BJ (cell line): ENCODE measurements around the gene FHAD1. TPM values are rescaled to one million over a fixed set of nuclear protein-coding genes. Genes with fewer than 3 reads are reported as not detected.

Source experiments
- CTCF ChIA-PET: fragments of 350-600 bp; formaldehyde crosslinking; extraction: SDS; loops from one replicate; lab custom pipeline; 2021; ENCODE audit warnings: antibody characterized with exemption, inconsistent platforms; lab: Yijun Ruan, JAX
- POLR2A ChIA-PET: fragments of 300-600 bp; sonication (Branson Sonifier 250); formaldehyde crosslinking; extraction: SDS; loops from one replicate; lab custom pipeline; 2021; ENCODE audit warnings: antibody characterized with exemption; lab: Charles Lee
- DNase-seq: peaks from one replicate; pipeline ENCODE4 v3.0.0-alpha.2; 2011; ENCODE audit warnings: low read depth
- H3K27me3 ChIP-seq: 2 replicates; pipeline ENCODE4 v1.6.0; 2011; ENCODE audit warnings: low read length; ENCODE audit not compliant: control insufficient read depth, insufficient read depth
- H3K36me3 ChIP-seq: 2 replicates; pipeline ENCODE4 v1.5.1; 2011; ENCODE audit warnings: low read length; ENCODE audit not compliant: control insufficient read depth, insufficient read depth
- H3K4me3 ChIP-seq: 2 replicates; pipeline ENCODE4 v1.5.1; 2011; ENCODE audit warnings: low read depth, mild to moderate bottlenecking, control low read depth, low read length
- polyA plus RNA-seq: library from polyadenylated mRNA; depleted of rRNA; stranded (reverse); fragments of >200 nt; gene quantifications from 2 replicates; pipeline ENCODE4 v1.2.3, GENCODE V29; 2011
- TF ChIP-seq, protein P1 (sequence below): IDR thresholded peaks from 2 replicates; pipeline ENCODE4 v1.5.1; 2011; ENCODE audit warnings: low read depth, mild to moderate bottlenecking, control low read depth, inconsistent platforms, low read length, moderate library complexity; ENCODE audit not compliant: insufficient read depth

The FHAD1 gene
- polyA plus RNA-seq, 1 experiment, result not detected

DNA sequence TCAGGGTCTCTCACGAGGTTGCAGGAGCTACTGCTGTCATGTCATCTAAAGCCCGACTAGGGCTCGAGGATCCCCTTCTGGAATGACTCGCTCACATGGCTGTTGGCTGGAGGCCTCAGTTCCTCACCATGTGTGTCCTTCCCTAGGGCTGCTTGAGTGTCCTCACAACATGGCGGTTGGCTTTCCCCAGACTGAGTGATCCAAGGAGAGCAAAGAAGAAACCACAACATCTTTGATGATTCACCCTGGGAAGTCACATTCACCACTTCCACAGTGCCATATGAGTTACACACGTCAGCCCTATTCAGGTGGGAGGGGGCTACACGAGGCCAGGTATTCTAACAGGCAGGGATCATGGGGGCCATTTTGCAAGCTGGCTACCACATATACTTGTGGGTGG, 64.9 kb downstream of the FHAD1 start:
- Histone ChIP-seq H3K4me3 (no peak overlapping the region), H3K36me3 (no peaks in the 10 kb centered on the region), H3K27me3 (peaks cover 4% of the 10 kb centered on the region)
- no peak for DNase-seq
- TF ChIP-seq, protein P1, sequence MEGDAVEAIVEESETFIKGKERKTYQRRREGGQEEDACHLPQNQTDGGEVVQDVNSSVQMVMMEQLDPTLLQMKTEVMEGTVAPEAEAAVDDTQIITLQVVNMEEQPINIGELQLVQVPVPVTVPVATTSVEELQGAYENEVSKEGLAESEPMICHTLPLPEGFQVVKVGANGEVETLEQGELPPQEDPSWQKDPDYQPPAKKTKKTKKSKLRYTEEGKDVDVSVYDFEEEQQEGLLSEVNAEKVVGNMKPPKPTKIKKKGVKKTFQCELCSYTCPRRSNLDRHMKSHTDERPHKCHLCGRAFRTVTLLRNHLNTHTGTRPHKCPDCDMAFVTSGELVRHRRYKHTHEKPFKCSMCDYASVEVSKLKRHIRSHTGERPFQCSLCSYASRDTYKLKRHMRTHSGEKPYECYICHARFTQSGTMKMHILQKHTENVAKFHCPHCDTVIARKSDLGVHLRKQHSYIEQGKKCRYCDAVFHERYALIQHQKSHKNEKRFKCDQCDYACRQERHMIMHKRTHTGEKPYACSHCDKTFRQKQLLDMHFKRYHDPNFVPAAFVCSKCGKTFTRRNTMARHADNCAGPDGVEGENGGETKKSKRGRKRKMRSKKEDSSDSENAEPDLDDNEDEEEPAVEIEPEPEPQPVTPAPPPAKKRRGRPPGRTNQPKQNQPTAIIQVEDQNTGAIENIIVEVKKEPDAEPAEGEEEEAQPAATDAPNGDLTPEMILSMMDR, result no peak
- POLR2A ChIA-PET, result no interaction called here
- CTCF ChIA-PET, result interaction anchor here (0.8 to 3.8 kb wide), 3 partner anchors 12 to 117 kb away, joined by 3 to 18 read pairs (median 3); no protein-coding TSS in a partner anchor

DNA sequence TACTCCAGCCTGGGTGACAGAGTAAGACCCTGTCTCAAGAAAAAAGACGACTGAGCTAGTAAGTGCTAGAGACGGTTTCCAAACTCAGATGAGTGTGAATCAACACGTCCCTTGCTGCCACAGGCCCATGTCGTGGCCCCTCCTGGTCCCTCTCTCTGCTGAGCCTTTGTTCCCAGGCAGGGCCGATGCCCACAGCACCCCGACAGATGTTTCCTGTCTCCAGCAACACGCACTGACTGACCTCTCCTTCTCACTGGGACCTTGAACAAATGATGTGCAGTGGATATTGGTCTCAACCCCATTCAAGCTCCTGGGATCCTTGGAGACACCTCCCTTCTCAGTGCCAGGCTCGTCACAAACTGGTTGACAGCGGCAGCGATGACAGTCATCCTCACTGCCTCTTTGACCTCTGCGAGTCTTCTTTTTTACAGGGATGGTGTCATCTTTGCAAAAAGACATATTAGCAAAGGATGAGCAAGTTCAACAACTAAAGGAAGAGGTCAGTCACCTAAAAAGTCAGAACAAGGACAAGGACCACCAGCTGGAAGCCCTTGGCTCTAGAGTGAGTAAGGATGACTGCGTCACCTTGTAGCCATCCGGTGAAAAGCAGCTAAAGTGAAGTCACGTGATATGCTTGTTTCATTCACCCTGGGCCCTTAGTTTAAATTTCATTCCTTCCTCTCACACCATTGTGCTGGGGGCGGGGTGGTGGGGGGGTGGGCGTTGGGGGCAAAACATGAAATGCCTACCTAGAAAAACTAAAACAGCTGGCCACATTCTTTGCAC, 65.8 kb downstream of the FHAD1 start:
- no peak overlapping the region for H3K4me3 ChIP-seq
- TF ChIP-seq, protein P1, result no peak
- DNase-seq, result no peak
- no peaks in the 10 kb centered on the region for H3K36me3 ChIP-seq
- CTCF ChIA-PET, result interaction anchor here (0.9 to 3.8 kb wide), 4 partner anchors 8 to 116 kb away, joined by 3 to 18 read pairs (median 4); no protein-coding TSS in a partner anchor
- H3K27me3 ChIP-seq, result peaks cover 4% of the 10 kb centered on the region
- POLR2A ChIA-PET, result no interaction called here

DNA sequence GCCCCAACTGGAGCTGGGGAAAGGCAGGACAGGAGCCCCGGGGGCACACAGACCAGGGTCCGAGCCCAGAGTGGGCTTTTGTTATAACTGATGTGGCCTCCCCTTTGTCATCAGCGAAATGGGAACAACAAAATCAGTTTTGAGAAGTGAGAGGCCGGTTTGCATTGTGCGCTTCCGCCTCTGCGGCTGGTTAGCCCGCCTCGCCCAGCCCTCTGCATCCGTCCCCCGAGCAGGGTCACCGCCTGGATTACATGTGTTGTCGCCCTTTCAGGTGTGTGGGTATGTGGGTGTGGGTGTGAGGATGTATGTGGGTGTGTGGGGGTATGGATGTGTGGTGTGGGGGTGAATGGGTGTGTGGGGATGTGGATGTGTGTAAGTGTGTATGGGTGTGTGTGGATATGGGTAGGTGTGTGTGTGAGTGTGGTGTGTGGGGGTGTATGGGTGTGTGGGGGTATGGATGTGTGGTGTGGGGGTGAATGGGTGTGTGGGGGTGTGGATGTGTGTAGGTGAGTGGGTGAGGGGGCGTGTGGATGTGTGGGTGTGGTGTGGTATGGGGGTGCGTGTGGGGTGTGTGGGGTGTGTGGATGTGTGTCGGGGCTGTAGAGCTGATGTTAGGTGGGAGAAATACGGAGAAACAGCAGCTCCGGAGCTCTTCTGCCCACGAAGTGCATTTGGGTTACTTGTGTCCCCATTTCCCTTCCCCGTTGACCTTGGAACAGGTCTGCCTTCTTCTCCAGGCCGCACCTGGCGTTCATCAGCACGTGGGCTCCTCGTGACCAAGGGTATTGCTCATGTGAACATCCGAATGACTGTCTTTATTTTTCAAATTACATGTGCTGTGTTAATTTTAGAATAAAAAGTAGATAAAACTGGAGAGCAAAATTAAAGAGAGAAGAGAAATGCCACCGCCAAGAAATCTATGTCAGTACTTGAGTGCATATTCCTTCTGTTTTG, 67.6 kb downstream of the FHAD1 start:
- Histone ChIP-seq H3K36me3 (no peaks in the 10 kb centered on the region), H3K27me3 (peaks cover 4% of the 10 kb centered on the region), H3K4me3 (no peak overlapping the region)
- ChIA-PET CTCF (interaction anchor here (0.7 to 3.8 kb wide), 4 partner anchors 9 to 116 kb away, joined by 3 to 18 read pairs (median 4); no protein-coding TSS in a partner anchor), POLR2A (no interaction called here)
- TF ChIP-seq, protein P1, result no peak
- no peak for DNase-seq

DNA sequence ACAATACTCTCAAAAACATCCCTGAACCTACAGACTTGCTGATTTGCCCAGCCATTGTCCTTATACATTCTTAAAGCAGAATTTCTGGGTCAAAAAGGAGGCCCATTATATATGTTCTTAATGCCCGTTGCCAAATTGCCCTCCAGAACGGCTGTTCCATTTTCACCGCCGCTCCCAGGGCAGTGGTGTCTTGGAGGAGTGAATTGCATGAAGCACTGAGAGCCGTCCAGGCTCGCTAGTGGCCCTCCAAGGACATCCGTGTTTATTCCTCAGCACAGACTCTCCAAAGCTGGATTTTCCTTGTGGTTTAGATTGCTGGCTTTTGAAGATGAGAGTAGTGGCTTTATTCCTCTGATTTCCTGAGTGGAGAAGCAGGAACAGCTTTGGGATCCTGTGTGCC, 68.8 kb downstream of the FHAD1 start:
- no peak for DNase-seq
- POLR2A ChIA-PET, result no interaction called here
- Histone ChIP-seq H3K36me3 (no peaks in the 10 kb centered on the region), H3K4me3 (no peak overlapping the region), H3K27me3 (peaks cover 4% of the 10 kb centered on the region)
- TF ChIP-seq, protein P1, result no peak
- CTCF ChIA-PET, result interaction anchor here (0.7 to 3.8 kb wide), 8 partner anchors 8 to 116 kb away, joined by 3 to 18 read pairs (median 4); no protein-coding TSS in a partner anchor
